Stimulated activated CD8-positive, alpha-beta memory T cell treated with anti-CD3 and anti-CD28 coated beads, Interleukin-4, amount 100 ng/mL, for 48 hours (primary cell): ENCODE results near the gene COL17A1.

Source experiments
- DNase-seq: peaks from one replicate; pipeline ENCODE4 v3.0.0-alpha.2; 2020

COL17A1 gene

GRCh38 chr10:104092749-104093148 lies 7.1 kb upstream of the COL17A1 start:
- no peak for DNase-seq

DNA sequence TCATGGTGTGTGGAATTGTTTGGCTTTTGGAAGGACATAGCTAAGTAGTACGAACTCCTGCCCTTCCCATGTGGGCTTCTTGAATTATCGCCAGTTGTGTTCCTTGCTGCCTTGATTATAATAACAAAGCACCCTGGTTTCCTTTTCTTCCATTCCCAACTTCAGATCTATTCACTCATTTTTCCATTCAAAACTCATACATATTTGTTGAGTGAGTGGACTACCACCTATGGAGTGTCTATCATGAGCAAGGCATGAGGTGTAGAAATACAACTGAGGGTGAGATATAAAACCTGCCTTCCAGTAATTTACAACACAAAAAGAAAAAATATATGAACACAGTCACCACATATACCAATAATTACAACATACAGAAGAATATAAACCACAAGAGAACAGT lies 4.9 kb upstream of the COL17A1 start:
- no peak for DNase-seq

- no peak for DNase-seq
Measured at GRCh38 chr10:104089621-104090020, 3.9 kb upstream of the COL17A1 start.

- DNase-seq, result no peak
Measured at GRCh38 chr10:104088239-104088638, 2.6 kb upstream of the COL17A1 start.

DNA sequence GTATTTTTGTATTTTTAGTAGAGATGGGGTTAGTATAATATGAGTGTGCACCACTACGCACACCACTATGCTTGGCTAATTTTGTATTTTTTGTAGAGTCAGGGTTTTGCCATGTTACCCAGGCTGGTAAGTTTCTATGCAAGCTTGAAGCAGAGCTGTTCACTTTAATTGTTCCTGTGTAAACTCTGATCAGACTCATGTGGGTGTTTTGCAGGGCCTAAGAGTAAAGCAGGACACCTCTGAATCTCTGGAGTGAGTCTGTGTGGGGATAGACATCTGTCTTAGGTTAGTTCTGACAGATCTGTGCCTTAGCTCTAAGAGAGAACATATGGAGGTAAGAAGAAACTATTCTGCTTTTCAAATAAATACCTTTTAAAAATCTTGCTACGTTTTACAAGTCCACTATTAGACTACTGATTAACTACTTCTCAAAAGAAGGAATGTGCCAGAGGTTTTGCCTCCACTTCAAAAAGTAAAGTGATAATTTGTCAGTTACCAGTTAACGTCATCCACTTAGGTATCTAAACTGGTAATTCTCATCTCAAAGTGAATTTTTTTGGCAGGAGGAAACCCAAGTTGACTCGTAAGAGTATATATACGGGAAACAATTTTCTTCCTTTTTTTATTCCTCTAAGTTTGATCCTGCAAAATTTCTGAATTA lies 1.1 kb downstream of the COL17A1 start:
- no peak for DNase-seq

DNA sequence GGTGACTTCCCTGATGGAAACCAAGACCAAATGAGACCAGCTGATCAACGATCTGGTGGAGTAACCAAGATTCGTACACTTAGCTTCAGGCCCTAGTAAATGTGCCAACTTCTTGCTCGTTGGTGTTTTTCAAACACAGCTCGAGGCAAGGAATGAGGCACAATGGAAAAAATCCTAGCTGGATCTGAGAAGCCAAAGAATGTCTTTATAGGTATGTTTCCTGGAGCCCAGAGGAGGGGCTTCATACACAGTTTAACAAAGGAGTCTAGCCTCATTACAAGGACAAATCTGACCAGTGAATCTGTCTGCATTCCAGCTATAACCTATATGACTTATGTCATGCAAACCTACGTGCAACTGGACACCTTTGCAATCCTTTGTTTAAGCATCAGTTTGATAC lies 3.7 kb downstream of the COL17A1 start:
- DNase-seq, result no peak

GRCh38 chr10:104080762-104081161 lies 4.9 kb downstream of the COL17A1 start:
- DNase-seq, result no peak

DNA sequence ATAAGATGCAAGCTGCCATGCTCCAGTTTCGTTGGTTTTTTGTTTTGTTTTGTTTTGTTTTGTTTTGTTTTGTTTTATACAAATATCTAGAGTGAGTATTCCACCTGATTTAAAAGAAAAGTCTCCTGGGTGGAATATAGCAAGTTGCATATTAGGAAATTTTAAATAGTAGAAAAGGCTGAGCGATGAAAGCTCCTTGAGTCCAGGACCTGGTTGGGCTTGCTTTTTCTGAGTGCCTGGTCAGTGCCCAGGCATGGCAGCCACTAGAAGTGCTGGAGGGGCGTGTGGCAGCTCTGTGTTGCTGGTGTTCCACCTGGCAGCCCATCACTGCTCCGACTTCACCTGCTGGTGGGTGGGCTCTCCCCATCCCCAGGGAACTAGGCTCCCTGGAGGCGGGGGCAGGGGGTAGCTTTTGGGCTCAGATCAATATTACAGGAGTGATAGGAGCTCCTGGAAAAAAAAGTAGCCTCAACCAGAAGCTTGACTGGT lies 8.0 kb downstream of the COL17A1 start:
- DNase-seq, result no peak

GRCh38 chr10:104077247-104077646 lies 8.4 kb downstream of the COL17A1 start:
- DNase-seq, result no peak

DNA sequence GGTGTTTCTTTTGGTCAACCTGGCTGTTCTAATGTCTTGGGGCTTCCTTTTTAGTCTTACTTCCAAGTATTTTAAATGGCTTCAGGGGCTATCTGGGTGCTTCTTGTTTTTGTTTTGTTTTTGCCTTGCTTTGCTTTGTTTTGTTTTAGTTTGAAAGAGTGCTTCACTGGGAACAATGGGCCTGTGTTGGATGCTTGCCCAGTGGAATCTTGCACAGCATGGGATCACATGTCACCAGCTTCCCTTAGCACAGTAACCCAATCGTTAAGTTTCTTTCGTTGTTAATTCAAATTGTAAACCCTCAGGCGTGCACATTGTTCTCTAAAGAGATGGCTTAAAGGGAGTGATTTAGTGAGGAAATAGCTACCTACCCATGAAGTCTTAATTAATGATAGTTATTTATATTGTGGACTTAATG lies 8.9 kb downstream of the COL17A1 start:
- DNase-seq, result no peak

DNA sequence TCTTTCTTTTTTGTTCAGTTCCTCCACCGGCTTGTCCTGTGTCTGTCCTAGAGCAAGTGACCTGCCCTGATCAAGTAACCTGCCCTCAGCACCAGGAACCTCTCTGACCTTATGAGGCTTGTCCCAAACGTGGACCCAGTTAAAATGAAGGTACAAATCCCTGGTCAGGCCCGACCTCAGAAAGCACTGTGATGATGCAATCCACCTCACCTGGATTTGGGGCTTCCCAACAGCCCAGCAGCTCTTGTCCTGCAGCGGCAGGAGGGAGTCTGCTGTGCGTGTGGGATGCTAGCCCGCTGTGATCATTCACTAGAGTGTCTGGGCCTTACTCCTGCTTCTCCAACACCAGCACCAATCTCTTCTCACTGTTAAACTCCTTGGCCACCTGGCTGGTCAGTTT lies 11.2 kb downstream of the COL17A1 start:
- DNase-seq, result no peak

GRCh38 chr10:104072786-104073185 lies 12.9 kb downstream of the COL17A1 start:
- DNase-seq, result no peak

- DNase-seq, result no peak
Measured at GRCh38 chr10:104069613-104070012, 16.1 kb downstream of the COL17A1 start.

GRCh38 chr10:104067525-104067924 lies 18.2 kb downstream of the COL17A1 start:
- no peak for DNase-seq

- DNase-seq, result no peak
Measured at GRCh38 chr10:104066945-104067344, 18.7 kb downstream of the COL17A1 start.

GRCh38 chr10:104065748-104066147 lies 19.9 kb downstream of the COL17A1 start:
- DNase-seq, result no peak

GRCh38 chr10:104061196-104061595 lies 24.5 kb downstream of the COL17A1 start:
- DNase-seq, result no peak

DNA sequence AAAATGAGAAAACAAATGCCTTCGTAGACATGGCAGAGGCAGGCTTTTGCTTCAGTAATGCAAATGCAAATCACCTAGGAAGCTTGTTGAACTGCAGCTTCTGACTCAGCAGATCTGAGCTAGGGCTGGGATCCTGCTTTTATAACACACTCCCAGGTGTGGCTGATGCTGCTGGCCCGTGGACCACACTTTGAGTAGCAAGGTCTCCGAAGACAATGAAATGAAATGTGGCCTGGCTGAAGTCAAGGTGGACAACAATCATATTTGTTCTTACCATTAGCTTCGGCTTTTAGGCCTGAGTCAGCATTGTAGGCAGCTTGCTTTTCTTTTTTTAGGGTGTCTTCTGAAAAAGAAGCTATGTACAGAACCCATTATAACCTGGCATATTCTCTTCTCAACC lies 26.3 kb downstream of the COL17A1 start:
- no peak for DNase-seq

DNA sequence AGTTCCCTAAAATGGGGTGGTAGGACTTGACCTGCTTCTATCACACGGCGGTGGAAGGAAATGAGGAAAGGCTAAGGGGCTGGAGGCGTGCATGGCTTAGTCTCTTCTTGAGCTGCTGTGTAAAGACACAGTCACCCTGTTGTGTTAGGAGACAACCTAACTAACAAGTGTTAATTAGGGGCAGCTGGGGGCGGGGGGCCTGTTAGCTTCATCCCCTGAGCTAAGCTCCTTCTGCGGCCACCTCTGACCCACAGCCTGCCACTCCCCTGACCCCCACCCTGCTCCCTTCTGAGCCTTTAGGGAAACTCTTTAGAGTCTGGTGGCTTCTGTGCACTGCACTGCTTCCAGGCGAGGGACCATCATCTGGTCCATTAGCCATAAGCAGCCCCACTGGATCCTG lies 28.0 kb downstream of the COL17A1 start:
- DNase-seq, result no peak

GRCh38 chr10:104056619-104057273 lies 28.9 kb downstream of the COL17A1 start:
- DNase-seq, result no peak

- no peak for DNase-seq
Measured at GRCh38 chr10:104054430-104054829, 31.2 kb downstream of the COL17A1 start.

- DNase-seq, result no peak
Measured at GRCh38 chr10:104053201-104053600, 32.5 kb downstream of the COL17A1 start.

DNA sequence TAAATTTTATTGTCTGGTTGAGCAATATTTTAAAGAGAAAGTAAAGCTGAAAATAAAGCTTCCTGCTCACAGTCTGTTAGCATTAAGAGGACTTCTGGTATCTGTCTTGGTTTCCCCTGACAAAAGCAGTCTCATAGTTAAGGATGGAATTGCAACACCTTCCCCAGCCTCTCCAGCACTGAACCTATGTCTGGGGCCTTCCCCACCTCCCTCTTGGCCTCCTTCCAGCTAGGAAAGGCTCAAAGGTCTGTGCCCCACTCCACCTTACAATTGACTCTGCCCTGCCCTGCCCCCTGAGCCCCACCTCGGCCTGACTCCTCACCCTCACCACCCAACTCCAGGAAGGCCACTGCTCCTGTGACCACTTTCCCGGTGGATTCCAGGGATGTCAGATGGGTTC lies 33.2 kb downstream of the COL17A1 start:
- DNase-seq, result no peak

GRCh38 chr10:104049504-104050250 lies 36.0 kb downstream of the COL17A1 start:
- no peak for DNase-seq
